HUES64 (cell line): ENCODE results near the gene LKAAEAR1.

ENCODE experiments used
- H3K27ac ChIP-seq: 2 replicates; pipeline ENCODE4 v1.7.0; 2013; ENCODE audit warnings: low read depth, low read length, inconsistent platforms
- H3K27me3 ChIP-seq: 2 replicates; pipeline ENCODE4 v1.6.1; 2013; ENCODE audit warnings: mild to moderate bottlenecking, low read length; ENCODE audit not compliant: insufficient read depth
- H3K36me3 ChIP-seq: 2 replicates; pipeline ENCODE4 v1.6.1; 2013; ENCODE audit warnings: mild to moderate bottlenecking, low read length; ENCODE audit not compliant: insufficient read depth
- H3K4me1 ChIP-seq: 2 replicates; pipeline ENCODE4 v1.6.1; 2013; ENCODE audit warnings: mild to moderate bottlenecking, low read length, moderate library complexity; ENCODE audit not compliant: insufficient read depth
- H3K4me3 ChIP-seq: 2 replicates; pipeline ENCODE4 v1.5.1; 2013; ENCODE audit warnings: mild to moderate bottlenecking, low read length, moderate library complexity
- H3K9ac ChIP-seq: 2 replicates; pipeline ENCODE4 v1.6.1; 2013; ENCODE audit warnings: mild to moderate bottlenecking, low read depth, low read length
- H3K9me3 ChIP-seq: 2 replicates; pipeline ENCODE4 v1.6.1; 2013; ENCODE audit warnings: low read depth, low read length; ENCODE audit not compliant: insufficient read depth
- WGBS: fragments of 150-250, 120-280 bp; methylation state at CpG from one replicate; pipeline ENCODE4 v1.1.7; 2013; ENCODE audit warnings: missing lambda C conversion rate; 5-methylcytosine and 5-hydroxymethylcytosine counted together

LKAAEAR1 gene

DNA sequence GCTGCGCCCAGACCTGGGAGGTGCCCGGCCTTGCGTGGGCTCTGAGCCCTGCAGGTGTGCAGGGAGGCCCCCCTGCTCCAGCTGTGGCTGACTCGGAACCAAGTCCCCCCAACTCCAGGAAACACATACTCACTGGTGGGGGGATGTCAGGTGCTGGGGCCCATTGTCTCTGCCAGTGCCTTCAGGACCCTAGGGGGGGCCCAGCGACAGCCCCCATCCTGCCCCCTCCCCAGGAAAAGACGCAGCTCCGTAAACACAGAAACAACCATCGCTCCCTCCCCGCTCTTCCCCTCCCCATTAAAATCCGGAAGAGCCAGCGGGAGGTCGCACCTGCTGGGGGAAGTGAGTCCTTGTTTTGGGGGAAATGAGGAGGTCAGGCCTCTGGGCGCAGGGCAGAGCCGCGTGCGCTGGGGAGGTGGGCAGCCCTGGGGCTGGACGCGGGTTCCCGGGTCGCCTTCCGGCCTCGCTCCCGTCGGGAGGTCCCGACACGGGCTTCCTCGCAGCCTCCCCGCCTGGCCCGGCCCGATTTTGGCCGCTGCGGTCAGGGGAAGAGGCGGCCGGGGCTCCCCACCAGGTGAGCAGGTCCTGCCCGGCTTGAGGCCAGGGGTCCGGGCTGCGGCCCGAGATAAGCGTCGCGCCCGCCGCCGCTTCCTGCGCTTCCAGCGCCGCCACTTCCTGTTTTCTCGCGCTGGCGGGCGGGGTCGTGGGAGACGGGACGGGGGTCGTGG lies 42.0 kb downstream of the LKAAEAR1 start:
- Histone ChIP-seq H3K4me1 (peaks cover 7% of the 10 kb centered on the region; the same call in 1 of the 2 replicates), H3K9ac (0 out of 2 replicates have a peak overlapping the region, but pooled peaks have one; percentile 35), H3K9me3 (no peaks in the 10 kb centered on the region), H3K4me3 (peak overlapping the region; percentile 55), H3K27ac (no peak overlapping the region), H3K27me3 (peaks cover 97% of the 10 kb centered on the region), H3K36me3 (no peaks in the 10 kb centered on the region)
- WGBS, result 4% methylated on average over 44 of the region's 55 CpGs

DNA sequence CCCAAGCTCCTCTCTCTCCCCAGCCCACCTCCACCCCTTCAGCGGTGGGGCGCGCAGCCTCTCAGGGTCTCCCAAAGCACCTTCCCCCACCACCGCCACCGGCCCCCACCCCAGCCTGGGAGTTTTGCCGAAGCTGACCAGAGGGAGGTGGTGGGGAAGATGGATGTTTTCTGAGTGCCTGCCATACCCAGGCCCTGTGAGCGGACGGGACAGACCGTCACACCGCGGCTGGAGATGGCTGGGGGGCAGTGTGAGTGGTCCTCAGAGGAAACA lies 42.5 kb downstream of the LKAAEAR1 start:
- Histone ChIP-seq H3K36me3 (no peaks in the 10 kb centered on the region), H3K9ac (no peak overlapping the region), H3K27me3 (peaks cover 94% of the 10 kb centered on the region), H3K27ac (no peak overlapping the region), H3K4me3 (peak overlapping the region; percentile 55), H3K9me3 (no peaks in the 10 kb centered on the region), H3K4me1 (peaks cover 8% of the 10 kb centered on the region; the same call in 1 of the 2 replicates)
- WGBS, result 26% methylated on average over 8 of the region's 11 CpGs

DNA sequence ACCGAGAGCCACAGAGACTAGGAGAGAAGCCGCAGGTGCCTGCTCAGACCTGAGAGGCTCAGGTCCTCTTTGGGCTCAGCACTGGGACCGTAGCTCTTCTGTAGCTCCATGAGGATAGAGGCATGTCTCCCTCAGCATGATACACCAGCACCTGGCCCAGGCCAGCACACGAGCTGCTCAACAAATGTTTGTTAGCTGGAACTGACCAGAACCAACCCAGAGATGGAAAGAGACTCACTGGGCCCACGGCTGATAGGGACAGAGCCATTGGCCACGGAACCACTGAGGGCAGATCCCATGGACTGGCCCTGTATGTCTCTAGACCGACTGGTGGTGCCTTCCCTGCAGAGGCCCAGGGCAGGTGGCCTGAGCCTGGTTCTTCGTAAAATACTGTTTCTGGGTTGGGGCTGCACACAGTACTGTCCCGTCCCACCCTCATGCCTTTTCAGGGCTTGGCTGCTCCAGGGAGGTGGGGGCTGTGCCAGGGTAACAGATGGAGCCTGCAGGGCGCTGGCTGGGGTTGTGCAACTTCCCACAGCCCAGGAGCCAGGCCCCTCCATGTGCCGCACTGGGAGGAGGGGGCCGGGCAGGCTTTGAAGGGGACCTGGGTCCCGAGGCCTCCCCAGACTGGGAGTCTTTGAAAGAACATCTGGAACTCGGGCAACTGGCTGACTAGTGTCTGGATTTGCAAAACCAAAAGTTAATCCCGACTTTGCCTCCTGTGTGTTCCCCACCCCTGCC lies 43.0 kb downstream of the LKAAEAR1 start:
- Histone ChIP-seq H3K4me3 (no peak overlapping the region), H3K27ac (no peak overlapping the region), H3K4me1 (peaks cover 13% of the 10 kb centered on the region; the same call in 1 of the 2 replicates), H3K9ac (no peak overlapping the region), H3K9me3 (no peaks in the 10 kb centered on the region), H3K27me3 (peaks cover 89% of the 10 kb centered on the region), H3K36me3 (no peaks in the 10 kb centered on the region)
- WGBS, result 75% methylated on average over 15 of the region's 15 CpGs

DNA sequence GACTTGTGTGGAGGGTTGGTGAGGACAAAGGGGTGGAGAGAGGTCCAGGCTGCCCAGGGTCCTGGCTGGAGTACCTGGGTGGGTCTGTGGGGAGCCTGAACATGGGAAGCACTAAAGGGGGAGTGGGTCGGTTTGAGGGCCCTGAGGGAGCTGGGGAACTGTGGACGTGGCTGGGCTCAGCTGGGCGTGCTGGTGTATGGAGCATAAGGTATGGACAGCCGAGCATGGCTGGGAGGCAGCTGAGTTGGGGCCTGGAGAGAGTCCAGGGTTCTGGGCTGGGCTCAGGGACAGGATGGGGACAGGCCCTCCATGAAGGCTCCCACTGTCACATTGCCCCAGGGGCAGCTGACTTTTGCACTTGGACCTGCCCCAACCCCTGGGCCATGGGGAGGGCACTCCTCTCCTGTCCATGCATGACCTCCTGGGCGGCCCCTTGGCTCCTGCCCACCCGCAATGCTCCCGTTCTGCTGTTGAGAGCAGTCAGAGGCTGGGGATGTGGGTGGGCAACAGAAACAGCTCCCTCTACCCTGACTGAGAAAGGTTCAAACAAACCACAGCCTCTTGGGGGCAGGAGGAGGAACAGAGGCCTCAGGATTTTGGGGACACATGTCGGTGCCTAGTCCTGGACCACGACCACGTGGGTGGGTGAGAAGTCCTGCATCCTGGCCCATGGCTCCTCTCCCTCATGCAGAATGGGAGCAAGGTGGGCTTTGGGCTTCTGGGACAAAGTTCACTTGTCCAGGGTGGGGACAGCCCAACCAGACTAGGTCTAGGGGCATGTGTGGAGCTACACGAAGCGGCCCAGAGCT lies 43.8 kb downstream of the LKAAEAR1 start:
- no peaks in the 10 kb centered on the region for H3K36me3 ChIP-seq
- no peaks in the 10 kb centered on the region for H3K9me3 ChIP-seq
- peaks cover 12% of the 10 kb centered on the region; the same call in 1 of the 2 replicates for H3K4me1 ChIP-seq
- WGBS, result 85% methylated on average over 12 of the region's 12 CpGs
- H3K27me3 ChIP-seq, result peaks cover 81% of the 10 kb centered on the region
- H3K4me3 ChIP-seq, result no peak overlapping the region
- no peak overlapping the region for H3K9ac ChIP-seq
- H3K27ac ChIP-seq, result no peak overlapping the region

DNA sequence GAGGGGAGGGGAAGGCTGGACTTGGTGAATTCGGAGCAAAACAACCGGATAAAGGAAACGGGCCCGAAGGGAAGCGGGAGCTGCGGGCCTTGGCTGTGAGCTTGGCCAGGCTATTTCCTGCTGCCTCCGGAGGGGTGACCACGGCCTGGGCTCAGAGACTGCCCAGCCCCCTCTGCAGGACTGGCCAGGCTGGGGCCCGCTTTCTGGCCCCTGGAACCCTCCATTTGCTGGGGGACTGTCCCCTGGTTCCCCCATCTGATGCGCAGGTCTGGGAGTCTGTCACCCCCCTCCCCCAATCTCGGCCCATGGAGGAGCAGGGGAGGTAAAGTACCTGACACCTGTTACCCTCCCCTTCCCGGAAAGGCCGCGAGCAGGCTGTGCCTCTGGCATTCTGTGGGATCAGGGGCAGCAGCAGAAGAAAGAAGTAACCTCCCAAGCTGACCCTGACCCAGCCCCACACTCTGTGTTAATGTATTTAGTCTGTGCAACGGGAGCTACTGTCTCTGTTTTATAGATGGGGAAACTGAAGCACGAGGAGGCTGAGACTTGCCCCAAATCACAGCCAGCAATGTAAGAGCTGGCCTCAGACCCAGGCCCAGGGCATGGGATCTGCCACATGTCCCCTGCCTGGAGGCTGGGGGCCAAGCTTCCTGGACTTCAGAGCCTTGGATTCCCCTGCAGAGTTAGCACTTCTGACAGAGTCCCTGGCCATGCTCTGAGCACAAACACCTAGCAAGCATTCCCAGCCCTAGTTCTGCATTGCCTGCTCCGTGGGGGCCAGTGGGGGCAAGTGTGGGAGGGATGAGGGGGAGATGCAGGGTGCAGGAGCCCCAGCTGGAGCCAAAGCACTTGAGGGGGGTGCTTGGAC lies 44.7 kb downstream of the LKAAEAR1 start:
- Histone ChIP-seq H3K27ac (no peak overlapping the region), H3K36me3 (peaks cover 6% of the 10 kb centered on the region), H3K4me3 (peak overlapping the region; percentile 65), H3K9ac (no peak overlapping the region), H3K9me3 (no peaks in the 10 kb centered on the region), H3K27me3 (peaks cover 72% of the 10 kb centered on the region), H3K4me1 (0 out of 2 replicates have a peak, but pooled peaks cover 9% of the 10 kb centered on the region)
- 18% methylated on average over 16 of the region's 17 CpGs for WGBS

DNA sequence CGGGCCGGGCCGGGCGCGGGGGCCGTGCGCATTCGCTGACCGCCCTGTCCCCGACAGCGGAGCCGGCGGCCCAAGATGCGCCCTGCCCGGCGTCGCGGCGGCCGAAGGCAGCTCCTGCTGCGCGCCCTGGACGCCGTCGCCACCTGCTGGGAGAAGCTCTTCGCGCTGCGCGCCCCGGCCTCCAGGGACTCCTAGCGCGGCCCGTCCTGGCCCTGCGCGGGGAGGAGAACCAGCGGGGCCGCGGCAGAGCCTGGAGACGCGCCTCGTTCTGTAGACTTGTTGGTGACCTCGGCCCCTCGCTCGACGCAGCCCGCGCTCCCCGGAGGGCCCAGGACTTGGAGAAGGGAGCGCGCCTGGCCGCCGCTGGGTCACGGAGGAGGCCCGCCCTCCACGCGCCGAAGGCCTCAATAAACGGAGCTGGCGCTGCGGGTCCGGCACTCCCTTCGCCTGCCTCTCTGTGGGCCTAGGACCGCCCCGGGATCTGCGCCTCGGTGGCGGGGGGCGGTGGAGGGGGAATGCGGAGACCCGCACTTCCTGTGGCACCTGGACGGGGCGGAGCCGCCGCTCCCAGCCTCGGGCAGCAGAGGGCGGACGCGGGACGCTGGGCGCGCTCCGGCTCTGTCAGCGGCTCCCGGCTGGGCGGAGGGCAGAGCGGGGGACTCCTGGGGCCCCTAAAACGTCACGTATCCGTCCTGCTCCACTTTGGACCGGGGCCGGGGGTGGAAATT lies 45.5 kb downstream of the LKAAEAR1 start:
- Histone ChIP-seq H3K36me3 (peaks cover 14% of the 10 kb centered on the region), H3K27me3 (peaks cover 64% of the 10 kb centered on the region), H3K4me3 (peak overlapping the region; percentile 65), H3K9me3 (no peaks in the 10 kb centered on the region), H3K27ac (no peak overlapping the region), H3K4me1 (0 out of 2 replicates have a peak, but pooled peaks cover 9% of the 10 kb centered on the region), H3K9ac (no peak overlapping the region; the same call in 1 of the 2 replicates)
- under 1% methylated on average over 91 of the region's 91 CpGs for WGBS

DNA sequence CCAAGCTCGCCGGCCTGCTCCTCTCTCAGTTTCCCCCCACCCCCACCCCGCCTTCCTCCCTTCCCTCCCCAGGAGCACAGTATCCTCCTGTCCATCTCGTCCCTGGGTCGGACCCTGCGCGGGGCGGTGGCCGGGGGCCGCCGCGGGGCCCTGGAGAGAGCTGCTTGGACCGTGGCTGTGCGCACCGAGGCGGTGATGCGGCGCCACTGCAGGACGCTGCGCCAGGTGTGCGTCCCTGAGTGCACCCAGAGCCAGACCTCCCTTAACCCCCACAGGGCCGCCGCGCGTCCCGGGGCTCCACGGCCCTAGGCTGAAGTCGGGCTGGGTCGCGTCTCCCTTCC lies 46.0 kb downstream of the LKAAEAR1 start:
- Histone ChIP-seq H3K4me3 (peak overlapping the region; percentile 65), H3K9ac (no peak overlapping the region), H3K27me3 (peaks cover 59% of the 10 kb centered on the region), H3K27ac (no peak overlapping the region), H3K9me3 (no peaks in the 10 kb centered on the region), H3K4me1 (0 out of 2 replicates have a peak, but pooled peaks cover 9% of the 10 kb centered on the region), H3K36me3 (peaks cover 16% of the 10 kb centered on the region)
- WGBS, result 2% methylated on average over 30 of the region's 30 CpGs

DNA sequence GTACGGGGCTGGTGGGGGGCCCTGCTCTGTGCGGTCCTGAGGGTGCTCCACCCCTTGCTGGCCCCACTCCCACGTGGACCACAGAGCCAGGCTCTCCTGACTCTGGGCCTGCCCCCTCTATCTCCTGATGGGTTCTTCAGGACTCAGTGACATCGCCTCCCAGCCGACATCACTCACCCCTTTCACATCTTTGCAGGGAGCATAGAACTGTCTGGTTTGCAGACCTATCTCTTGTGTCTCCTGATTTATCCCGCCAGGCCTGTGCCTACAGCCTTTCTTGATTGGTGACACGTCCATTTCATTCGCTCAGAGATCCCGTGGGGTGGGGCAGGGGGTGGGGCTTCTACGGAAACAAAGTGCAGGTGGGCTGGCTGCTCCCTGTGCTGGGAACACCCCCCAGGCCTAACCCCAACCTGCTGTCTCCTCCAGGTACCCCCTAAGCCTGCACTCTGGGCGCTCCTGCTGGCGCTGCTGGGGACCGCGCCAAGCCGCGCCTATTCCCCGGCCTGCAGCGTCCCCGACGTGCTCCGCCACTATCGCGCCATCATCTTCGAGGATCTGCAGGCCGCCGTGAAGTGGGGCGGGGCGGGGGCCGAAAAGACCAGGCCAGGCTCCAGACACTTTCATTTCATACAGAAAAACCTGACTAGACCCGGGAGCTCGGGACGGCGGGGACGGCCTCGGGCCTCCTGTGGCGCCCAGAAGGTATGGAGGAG lies 46.5 kb downstream of the LKAAEAR1 start:
- peaks cover 55% of the 10 kb centered on the region for H3K27me3 ChIP-seq
- H3K9me3 ChIP-seq, result no peaks in the 10 kb centered on the region
- 17% methylated on average over 36 of the region's 36 CpGs for WGBS
- H3K4me1 ChIP-seq, result 0 out of 2 replicates have a peak, but pooled peaks cover 9% of the 10 kb centered on the region
- peaks cover 20% of the 10 kb centered on the region for H3K36me3 ChIP-seq
- H3K4me3 ChIP-seq, result peak overlapping the region; percentile 65
- no peak overlapping the region for H3K9ac ChIP-seq
- no peak overlapping the region for H3K27ac ChIP-seq

DNA sequence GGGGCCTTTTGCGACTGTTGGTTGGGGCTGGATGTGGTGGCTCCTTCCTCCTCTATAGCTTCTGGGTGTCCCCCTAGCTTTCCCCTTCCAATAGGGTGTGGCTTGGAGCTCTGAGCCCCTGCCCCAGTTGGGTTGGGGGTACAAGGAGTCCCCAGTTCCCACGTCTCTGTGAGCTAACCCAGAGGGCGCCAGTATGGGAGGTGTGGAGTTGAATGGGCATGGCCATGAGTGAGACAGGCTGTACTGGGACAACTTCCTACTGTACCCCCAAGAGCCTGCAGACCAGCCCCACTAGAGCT lies 47.0 kb downstream of the LKAAEAR1 start:
- no peak overlapping the region for H3K27ac ChIP-seq
- peaks cover 51% of the 10 kb centered on the region for H3K27me3 ChIP-seq

More for the DNA sequence above, 47.0 kb downstream of the LKAAEAR1 start:
- Histone ChIP-seq H3K36me3 (peaks cover 25% of the 10 kb centered on the region), H3K9me3 (no peaks in the 10 kb centered on the region), H3K4me1 (0 out of 2 replicates have a peak, but pooled peaks cover 9% of the 10 kb centered on the region), H3K9ac (no peak overlapping the region), H3K4me3 (no peak overlapping the region)
- 73% methylated on average over 3 of the region's 3 CpGs for WGBS
